ENCODE measurements around the gene NFATC2. TPM values are rescaled to one million over a fixed set of nuclear protein-coding genes. Genes with fewer than 3 reads are reported as not detected.
A peak's percentile ranks its signal among the peaks of the same experiment; 100 is the strongest.

The NFATC2 gene
- total RNA-seq, 3 donors from 2014 or later (not counting 1 experiment from before 2014, with no cell fraction given), result 141 to 195 (median 160) TPM

DNA sequence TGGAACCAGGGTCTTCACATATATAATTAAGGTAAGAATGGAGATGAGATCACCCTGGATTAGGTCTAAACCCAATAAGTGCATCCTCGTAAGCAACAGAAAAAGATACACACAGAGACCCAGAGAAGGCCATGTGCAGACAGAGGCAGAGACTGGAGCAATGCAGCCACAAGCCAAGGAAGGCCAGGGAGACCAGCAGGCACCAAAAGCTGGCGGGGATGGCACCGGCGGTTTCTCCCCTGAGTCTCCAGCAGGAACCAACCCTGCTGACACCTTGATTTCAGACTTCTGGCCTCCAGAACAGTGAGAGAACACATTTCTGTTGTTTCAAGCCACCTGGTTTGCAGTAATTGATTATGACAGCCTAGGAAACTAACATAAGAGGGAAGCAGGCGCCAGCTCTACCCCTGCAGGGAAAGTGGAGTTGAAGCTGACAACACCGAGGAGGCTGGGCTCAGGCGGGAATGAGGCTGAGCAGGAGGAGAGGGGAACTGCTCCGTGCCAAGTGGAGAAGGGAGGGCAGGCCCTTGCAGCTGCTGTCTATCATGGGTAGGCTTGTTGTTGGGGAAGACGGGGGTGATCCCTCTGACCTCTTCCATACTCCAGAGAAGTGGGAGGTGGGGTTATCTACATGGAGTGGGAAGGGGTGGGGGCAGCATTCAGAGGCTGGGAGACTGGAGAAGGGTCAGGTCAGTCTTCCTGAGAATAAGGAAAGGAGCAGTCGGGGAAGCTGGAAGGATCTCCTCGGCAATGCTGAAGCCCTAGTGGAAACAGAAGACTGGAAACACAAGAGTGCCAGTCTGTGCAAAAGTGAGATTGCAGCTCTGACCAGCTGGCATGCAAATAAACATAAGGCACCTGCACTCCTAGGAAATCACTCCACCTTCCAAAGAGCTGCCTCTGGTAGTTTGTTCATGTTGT lies 72.7 kb downstream of the NFATC2 start:
- intact Hi-C loops (cut with micrococcal nuclease), result no loop called here

DNA sequence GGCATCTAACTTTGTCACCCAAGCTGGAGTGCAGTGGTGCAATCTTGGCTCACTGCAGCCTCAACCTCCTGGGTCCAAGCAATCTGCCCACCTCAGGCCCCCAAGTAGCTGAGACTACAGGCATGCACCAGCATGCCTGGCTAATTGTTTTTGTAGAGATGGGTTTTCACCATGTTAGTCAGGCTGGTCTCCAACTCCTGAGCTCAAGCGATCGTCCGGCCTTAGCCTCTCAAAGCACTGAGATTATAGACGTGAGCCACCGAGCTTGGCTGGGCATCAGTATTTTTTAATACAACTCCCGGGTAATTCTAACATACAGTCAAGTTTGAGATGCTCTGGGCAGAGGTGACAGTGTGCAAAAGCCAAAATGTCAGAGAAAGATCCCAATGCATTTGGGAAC lies 73.5 kb downstream of the NFATC2 start:
- Mint-ChIP-seq H3K9me3 (no peaks in the 10 kb centered on the region), H3K4me3 (no peak overlapping the region), H3K36me3 (peaks cover 8% of the 10 kb centered on the region), H3K4me1 (peaks cover 53 to 58% of the 10 kb centered on the region in 2 donors), H3K27me3 (ENCODE audit: low read depth in 2 of 2) (no peaks in the 10 kb centered on the region), H3K27ac (peak overlapping the region; percentile 69 to 82)
- intact Hi-C loops (cut with micrococcal nuclease), result no loop called here
- DNase-seq (no peak), ATAC-seq (no peak)
- Histone ChIP-seq H3K27me3 (ENCODE audit: control insufficient read depth, insufficient read depth, low read length) (no peaks in the 10 kb centered on the region), H3K27ac (ENCODE audit: low read length) (no peak overlapping the region), H3K4me1 (ENCODE audit: control insufficient read depth, insufficient read depth, low read length) (peaks cover 11% of the 10 kb centered on the region), H3K4me3 (ENCODE audit: low read length) (no peak overlapping the region), H3K36me3 (ENCODE audit: control insufficient read depth, insufficient read depth, low read length) (peaks cover 70% of the 10 kb centered on the region), H3K9me3 (ENCODE audit: control insufficient read depth, insufficient read depth, low read length) (no peaks in the 10 kb centered on the region)
- TF ChIP-seq, protein P1, sequence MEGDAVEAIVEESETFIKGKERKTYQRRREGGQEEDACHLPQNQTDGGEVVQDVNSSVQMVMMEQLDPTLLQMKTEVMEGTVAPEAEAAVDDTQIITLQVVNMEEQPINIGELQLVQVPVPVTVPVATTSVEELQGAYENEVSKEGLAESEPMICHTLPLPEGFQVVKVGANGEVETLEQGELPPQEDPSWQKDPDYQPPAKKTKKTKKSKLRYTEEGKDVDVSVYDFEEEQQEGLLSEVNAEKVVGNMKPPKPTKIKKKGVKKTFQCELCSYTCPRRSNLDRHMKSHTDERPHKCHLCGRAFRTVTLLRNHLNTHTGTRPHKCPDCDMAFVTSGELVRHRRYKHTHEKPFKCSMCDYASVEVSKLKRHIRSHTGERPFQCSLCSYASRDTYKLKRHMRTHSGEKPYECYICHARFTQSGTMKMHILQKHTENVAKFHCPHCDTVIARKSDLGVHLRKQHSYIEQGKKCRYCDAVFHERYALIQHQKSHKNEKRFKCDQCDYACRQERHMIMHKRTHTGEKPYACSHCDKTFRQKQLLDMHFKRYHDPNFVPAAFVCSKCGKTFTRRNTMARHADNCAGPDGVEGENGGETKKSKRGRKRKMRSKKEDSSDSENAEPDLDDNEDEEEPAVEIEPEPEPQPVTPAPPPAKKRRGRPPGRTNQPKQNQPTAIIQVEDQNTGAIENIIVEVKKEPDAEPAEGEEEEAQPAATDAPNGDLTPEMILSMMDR (IDR thresholded peaks at IDR 0.05), result no peak
- WGBS (ENCODE audit: insufficient coverage), result 95% methylated on average over 6 of the region's 6 CpGs

More for the DNA sequence above, 72.7 kb downstream of the NFATC2 start:
- H3K27ac ChIP-seq (ENCODE audit: low read length), result no peak overlapping the region
- H3K4me1 ChIP-seq (ENCODE audit: control insufficient read depth, insufficient read depth, low read length), result peaks cover 7% of the 10 kb centered on the region
- H3K4me1 Mint-ChIP-seq, result peaks cover 45 to 58% of the 10 kb centered on the region in 2 donors
- peak overlapping the region; percentile 69 to 82 for H3K27ac Mint-ChIP-seq
- H3K36me3 Mint-ChIP-seq, result peaks cover 8% of the 10 kb centered on the region
- no peaks in the 10 kb centered on the region for H3K9me3 ChIP-seq (ENCODE audit: control insufficient read depth, insufficient read depth, low read length)
- DNase-seq, result no peak
- H3K4me3 ChIP-seq (ENCODE audit: low read length), result no peak overlapping the region
- no peaks in the 10 kb centered on the region for H3K9me3 Mint-ChIP-seq
- H3K27me3 Mint-ChIP-seq (ENCODE audit: low read depth in 2 of 2), result no peaks in the 10 kb centered on the region
- peaks cover 72% of the 10 kb centered on the region for H3K36me3 ChIP-seq (ENCODE audit: control insufficient read depth, insufficient read depth, low read length)
- peak overlapping the region; percentile 21 for H3K4me3 Mint-ChIP-seq
- no peak for ATAC-seq
- H3K27me3 ChIP-seq (ENCODE audit: control insufficient read depth, insufficient read depth, low read length), result no peaks in the 10 kb centered on the region
- TF ChIP-seq, protein P1 (IDR thresholded peaks at IDR 0.05), result no peak
- WGBS (ENCODE audit: insufficient coverage), result 95% methylated on average over 10 of the region's 11 CpGs

DNA sequence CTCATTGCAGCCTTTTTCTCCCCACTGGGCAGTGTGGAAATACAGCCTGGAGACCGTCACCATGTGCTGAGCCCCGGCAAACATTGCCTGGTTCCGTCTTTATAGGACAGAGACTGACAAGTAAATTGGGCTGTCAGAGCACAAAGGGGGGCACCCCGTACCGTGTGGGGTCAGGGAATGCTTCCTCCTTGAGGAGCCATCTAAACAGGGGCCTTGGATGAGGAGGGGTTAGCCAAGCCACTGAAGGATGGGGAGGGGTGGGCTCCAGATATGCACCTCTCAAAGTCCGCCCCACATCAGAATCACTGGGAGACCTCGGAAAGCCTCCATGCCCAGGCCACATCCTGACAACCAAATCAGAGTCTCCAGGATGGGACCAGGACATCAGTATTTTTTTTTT lies 73.9 kb downstream of the NFATC2 start:
- intact Hi-C loops (cut with micrococcal nuclease), result no loop called here
- Mint-ChIP-seq H3K27me3 (ENCODE audit: low read depth in 2 of 2) (no peaks in the 10 kb centered on the region), H3K4me1 (peaks cover 57 to 59% of the 10 kb centered on the region in 2 donors), H3K27ac (peak overlapping the region in 1 of 2 donors; percentile 51), H3K36me3 (peaks cover 8% of the 10 kb centered on the region), H3K9me3 (no peaks in the 10 kb centered on the region), H3K4me3 (no peak overlapping the region)
- peaks cover 15% of the 10 kb centered on the region for H3K4me1 ChIP-seq (ENCODE audit: control insufficient read depth, insufficient read depth, low read length)
- peaks cover 70% of the 10 kb centered on the region for H3K36me3 ChIP-seq (ENCODE audit: control insufficient read depth, insufficient read depth, low read length)
- ATAC-seq (no peak), DNase-seq (no peak)
- no peak overlapping the region for H3K27ac ChIP-seq (ENCODE audit: low read length)
- no peak overlapping the region for H3K4me3 ChIP-seq (ENCODE audit: low read length)
- H3K27me3 ChIP-seq (ENCODE audit: control insufficient read depth, insufficient read depth, low read length), result no peaks in the 10 kb centered on the region
- TF ChIP-seq, protein P1 (IDR thresholded peaks at IDR 0.05), result no peak
- 94% methylated on average over 7 of the region's 7 CpGs for WGBS (ENCODE audit: insufficient coverage)
- H3K9me3 ChIP-seq (ENCODE audit: control insufficient read depth, insufficient read depth, low read length), result no peaks in the 10 kb centered on the region

All from natural killer cell (primary cell).